Middle frontal gyrus (tissue), 1 donor: Measurements from ENCODE around the gene MTRF1L.
A peak's percentile ranks its signal among the peaks of the same experiment; 100 is the strongest.
"Not testable (repeated sequence)": the region's sequence is repeated elsewhere in the genome, so short reads cannot be mapped to it uniquely, and the experiment has no call there.

ENCODE experiments used
- DNase-seq: peaks from one replicate; pipeline ENCODE4 v3.0.0-alpha.2; 2015; ENCODE audit warnings: low spot score; ENCODE audit errors: extremely low spot score

Gene MTRF1L

DNA sequence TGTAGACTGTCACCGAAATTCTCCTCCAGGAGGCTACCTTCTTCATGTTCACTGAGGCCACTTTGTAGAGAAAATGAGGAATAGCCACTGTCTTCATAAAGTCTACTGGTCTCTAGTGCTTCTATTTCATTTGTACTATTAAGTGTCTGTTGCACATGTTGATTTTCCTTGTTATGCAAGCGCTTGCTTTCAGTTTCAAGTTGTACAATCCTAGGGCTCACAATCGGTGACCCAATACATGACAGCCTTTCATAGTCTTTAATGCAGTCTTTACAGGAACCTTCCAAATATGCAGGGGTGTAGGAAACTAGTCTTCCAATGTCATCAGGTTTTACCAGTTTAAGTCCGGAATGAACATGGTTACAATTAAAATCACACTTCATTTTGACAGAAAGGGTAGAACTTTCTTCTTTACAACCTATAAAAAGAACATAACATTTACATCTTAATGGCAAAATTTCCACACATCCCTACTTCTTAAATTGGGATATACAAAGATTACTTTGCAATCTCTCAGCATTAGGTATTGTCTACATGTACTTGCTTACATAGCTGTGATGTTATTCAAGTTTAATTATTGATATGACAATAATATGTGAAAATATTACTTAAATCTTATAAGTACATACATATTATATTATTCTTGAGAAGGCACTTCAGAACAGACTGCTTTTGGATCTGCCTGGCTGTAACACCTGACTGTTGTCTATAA, 27.1 kb downstream of the MTRF1L start:
- no peak for DNase-seq

DNA sequence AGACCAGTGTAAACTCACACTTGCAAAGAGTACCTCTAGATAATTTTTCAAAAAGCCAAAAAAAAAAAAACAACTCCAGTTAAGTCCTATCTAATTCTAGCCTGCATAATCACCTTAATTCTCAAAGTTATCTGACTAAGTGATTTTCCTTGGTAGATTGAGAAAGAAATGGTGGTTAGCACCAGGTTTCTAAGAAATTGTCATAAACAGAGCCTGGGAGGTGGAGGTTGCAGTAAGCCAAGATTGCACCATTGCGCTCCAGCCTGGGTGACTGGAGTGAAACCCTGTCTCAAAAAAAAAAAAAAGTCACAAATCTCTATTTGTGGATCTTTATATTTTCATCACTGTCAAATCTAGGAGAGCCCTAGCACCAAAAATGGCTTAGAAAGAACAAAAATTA, 28.6 kb downstream of the MTRF1L start:
- DNase-seq: no peak

DNA sequence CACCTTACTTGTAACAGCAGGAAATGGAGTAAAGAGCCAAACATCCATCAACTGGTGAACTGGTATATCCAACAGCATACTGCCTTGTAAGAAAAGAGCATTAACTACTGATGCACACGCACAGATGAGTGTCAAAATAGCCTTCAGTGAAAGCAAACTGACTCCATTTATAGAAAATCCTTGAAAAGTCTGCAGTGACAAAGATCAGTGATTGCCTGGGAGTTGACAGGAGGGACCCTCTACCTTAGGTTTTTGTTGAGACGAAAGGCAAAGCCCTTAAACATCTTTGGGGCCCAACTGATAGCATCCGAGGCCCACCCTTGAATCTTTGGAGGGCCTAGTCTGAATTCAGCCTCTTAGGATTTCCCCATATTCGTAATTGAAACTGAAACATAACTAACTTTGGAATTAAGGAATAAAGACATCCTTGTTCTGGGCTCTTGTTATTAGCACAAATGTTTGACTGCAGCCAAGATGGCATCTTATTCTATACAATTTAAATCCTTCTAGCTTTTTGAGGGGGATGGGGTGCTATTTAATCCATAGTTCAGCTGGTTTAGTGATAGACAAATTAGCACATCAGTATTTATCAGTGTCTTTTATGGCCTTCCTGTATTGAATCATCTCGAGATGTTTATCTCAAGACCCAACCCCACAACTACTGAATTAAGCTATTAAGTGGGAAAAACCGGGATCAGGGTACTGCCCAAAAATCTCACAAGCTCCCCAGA, 32.7 kb downstream of the MTRF1L start:
- no peak for DNase-seq

DNA sequence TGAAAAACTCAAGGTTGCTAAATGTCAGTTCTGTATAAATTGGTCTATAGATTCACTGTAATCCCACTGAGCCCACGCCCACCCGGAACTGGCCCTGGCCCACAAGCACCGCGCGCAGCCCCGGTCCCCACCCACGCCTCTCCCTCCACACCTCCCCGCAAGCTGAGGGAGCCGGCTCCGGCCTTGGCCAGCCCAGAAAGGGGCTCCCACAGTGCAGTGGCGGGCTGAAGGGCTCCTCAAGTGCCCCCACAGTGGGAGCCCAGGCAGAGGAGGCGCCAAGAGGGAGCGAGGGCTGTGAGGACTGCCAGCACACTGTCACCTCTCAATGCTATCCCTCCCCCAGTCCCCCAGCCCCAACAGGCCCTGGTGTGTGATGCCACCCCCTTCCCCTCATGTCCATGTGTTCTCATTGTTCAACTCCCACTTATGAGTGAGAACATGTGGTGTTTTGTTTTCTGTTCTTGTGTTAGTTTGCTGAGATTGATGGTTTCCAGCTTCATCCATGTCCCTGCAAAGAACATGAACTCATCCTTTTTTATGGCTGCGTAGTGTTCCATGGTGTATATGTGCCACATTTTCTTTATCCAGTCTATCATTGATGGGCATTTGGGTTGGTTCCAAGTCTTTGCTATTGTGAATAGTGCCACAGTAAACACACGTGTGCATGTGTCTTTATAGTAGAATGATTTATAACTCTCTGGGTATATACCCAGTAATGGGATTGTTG, 36.2 kb downstream of the MTRF1L start:
- not testable (repeated sequence) for DNase-seq

DNA sequence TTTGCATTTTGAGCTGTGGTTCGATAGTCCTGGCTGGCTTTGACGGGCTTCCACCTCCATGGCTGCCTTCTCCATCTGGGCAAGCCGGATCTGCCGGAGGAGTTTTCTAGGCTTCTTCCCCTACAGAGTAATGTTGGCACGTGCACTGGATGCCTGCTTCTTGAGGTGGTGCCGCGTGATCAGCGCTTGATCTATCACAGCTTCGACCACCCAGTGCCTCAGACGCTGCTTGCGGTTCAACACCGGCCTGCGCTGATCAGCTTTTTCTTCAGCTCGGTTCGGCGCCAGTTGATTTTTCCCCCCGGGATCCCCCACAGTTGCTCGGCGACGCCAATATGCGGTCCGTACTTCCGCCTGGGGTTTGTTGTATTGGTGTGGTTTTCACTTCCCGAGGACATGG, 43.2 kb downstream of the MTRF1L start:
- no peak for DNase-seq

DNA sequence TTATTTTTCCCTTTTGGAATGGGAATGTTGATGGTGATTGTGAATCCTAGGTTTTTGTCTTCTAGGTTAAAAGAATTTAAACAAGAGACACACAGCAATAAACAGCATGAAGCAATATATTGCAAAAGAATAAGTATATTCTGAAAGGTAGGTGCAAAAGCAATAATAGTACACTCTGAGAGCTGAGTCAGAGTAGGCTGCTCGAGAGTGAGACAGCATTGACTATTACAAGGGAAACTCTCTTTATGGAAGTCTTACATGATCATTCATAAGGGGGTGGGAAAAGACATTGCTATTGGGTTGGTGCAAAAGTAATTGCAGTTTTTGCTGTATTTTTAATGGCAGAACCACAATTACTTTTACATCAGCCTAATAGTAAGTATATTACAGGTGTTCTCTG, 44.7 kb downstream of the MTRF1L start:
- DNase-seq: no peak

DNA sequence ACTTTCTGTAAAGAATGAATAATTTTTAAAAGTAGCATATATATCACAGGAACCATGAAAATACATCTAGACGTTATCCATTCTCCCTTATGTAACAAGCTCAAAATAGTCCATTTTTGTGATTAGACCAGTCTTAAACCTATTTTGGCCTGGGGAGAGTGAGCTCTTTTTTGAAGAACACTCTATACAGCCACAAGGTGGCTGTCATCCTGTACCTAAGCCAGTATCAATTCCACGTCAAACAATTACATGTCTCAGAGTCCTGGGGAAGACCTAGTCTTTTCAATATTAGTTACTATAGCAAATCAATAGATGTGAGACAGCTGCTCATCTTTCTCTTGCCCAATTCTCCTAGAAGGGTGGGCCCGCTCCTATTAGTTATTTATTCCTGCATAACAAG, 48.1 kb downstream of the MTRF1L start:
- no peak for DNase-seq

DNA sequence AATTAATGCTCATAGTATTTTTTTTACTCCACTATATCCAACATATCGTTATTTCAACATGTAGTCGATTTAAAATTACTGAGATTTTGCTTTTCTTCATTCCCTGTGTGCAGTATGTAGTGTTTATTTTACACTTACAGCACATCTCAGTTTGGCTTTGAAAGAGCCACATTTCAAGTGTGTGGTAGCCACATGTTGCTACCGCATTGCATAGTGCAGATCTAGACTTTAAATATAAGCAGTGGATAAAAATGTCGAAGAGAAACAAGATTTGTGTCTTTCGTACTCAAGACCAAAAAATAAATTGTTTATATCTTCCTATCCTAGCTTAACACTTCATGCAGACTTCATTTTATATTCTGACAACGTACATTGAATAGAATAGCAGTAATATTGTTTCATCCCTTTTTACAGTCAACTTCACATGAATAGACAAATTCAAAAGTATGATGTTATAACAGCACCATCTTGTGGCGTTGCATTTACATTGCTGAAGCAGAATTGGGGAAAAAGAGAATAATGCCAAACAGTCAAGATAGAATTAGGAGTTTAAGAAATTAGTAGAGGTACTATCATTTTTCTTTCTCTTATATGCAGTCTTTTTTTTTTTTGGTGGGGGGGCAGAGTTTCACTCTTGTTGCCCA, 49.5 kb downstream of the MTRF1L start:
- peak; percentile 55 for DNase-seq

DNA sequence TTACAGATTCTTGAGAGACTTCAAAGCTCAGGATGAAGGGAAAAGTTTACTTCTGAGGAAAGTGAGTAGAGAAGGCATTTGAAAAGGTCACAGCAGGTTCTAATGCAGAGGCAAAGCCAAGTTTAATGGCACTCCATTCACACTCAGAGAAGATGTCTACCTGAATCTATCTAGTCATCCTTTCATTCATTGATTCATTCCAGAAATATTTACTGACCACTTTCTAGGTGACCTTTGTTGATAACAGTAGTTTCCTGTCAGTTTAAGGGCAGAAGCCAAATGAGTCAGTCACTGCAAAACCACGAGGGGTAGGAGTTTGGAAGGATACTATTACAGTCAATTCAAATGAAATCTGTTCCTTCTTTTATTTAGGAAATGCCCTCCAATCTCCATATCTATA, 50.5 kb downstream of the MTRF1L start:
- DNase-seq: no peak

DNA sequence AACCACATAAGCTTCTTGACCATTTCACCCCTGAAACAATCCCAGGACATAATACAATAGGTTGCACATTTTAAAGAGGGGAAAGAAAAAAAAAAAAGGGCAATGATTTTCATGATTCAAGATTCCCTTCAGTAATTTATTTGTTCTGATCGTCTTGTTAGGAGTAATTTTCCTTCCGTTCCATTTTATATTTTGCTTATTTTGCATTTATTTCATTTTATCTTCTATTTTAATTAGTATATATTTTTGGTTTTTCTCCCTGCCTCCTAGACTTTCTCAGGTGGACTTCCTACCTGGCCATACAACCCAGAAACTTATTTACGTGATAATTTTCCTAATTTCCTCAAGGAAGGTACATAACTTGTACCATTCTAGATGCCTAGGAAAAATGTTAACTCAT, 52.3 kb downstream of the MTRF1L start:
- no peak for DNase-seq

DNA sequence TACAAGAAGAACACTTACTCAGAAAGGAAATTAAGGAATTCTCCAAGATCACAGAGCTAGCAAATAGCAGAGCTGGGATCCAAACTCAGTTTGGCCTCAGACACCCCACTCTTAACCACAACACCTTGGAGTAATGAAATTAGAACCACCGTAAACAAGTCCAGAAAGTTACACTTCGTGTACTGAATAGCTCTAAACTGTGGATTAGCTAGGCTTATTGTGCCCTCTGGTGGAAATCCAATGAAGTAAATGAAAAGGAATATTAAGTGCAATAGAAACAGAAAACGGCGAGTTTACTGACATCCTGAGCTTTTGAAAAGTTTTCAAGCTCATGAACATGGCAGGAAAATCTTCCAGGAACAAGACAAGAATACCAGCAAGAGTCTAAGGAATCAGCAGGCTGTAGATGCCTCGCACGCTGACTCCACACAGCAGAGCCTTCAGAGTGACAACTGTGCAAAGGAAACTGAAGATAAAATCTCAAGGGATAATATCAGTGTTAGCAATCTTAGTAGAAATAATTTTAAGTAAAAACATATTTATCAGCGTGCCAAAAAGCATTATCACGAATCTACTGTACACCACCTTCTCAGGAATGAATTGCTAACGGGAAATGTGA, 54.2 kb downstream of the MTRF1L start:
- peak; percentile 30 for DNase-seq

DNA sequence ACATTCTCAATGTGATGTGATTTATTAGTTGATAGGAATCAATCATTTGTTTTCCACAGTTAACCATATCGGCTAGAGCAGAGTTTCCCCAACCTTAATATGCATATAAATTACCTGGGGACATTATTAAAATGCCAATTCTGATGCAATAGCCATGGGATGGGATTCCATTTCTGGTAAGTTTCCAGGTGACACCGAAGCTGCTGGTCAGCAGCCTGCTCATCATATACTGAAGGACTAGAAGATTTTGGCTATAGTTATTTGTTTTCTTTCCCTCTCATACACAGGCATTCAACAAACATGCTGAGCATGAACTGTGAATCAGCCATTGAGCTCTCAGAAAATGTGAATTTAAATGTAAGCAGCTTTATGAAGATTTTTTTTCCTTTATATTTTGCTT, 55.5 kb downstream of the MTRF1L start:
- DNase-seq: no peak

DNA sequence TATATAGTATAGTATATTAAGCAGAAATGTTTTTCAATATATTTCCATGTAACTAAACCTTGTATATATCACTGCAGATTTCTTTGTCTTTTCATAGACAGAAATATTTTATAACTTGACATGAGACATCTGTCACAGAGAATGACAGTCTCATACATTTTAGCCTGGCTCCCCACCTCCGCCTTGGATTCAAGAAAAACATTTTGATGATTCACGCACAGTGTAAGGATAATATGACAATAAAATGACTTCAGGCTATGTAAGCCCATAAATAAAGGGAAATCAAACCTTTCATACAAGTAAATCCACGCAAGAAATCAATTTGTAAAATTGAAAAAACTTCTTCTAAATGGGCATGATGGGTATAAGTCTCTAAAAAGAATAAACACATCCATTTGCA, 56.0 kb downstream of the MTRF1L start:
- no peak for DNase-seq

DNA sequence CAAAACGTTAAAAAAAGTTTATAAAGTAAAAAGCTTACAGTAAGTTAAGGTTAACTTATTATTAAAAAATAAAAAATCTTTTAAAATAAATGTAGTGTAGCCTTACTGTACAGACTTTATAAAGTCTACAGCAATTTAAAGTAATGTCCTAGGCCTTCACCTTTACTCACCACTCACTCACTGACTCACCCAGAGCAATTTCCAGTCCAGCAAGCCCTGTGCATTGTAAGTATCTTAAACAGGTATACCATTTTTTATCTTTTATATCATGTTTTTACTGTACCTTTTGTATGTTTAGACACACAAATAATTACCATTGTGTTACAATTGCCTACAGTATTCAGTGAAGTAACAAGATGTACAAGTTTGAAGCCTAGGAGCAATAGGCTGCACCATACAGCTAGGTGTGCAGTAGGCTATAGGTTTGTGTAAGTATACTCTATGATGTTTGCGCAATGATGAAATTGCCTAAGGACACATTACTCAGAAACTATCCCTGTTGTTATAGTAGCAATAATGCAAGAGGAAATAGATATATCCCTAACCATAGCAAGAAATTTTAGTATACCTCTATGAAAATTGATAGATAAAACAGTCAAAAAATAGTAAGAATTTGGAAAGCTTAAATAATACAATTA, 59.1 kb downstream of the MTRF1L start:
- no peak for DNase-seq

DNA sequence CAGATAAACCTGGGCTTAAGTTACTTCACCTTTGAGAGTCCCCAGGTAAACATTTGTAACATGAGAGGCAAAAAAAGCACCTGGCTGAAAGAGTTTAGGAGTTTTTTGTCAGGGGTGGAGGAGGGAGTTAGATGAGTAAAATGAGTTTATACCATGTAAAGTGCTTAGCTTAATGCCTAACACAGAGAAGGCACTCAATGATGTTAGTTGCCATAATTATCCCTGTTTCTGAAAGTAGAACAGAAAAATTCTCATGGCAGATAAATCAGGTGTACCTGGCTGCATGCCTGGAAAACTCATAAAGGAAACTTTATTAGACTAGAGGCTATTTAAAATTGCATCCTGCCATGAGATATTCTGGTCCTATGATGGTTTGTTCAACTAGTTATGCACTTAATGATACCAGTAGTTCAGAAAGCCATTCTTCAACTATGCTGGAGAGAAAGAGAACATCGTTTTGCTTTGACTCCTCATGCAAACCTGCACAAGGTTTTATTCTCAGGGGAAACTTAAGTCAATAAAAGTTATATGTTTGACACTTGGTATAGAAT, 60.1 kb downstream of the MTRF1L start:
- DNase-seq: no peak

DNA sequence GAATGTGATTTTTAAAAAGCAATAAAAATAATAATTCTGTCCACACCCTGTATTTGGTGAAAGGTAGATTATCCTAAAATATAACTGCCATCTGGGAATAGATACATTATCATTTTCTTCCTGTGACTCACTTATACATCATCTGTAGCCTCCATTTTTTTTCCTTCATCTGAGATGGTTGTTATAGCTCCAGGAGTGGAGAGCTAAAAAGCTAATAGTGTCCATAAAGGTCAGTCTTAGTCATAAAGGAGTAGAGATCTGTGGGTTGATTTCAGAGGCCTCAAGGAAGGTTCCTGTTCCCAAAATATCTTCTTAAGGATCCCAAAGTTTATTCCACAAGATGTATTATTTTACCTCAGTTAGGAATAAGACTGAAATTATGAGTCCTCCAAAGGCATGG, 60.8 kb downstream of the MTRF1L start:
- no peak for DNase-seq
